GM12878 (cell line): Measurements from ENCODE around the gene SBF2. TPM values are rescaled to one million over a fixed set of nuclear protein-coding genes. Genes with fewer than 3 reads are reported as not detected.

ENCODE experiments used
- ATAC-seq: fragments of 200-7000 bp; cut with Tn5 transposase; 3 replicates; pipeline ENCODE4 v1.9.1; 2020; ENCODE audit warnings: mild to moderate bottlenecking, moderate library complexity
- BruUV-seq: library from RNA; stranded (reverse); fragments of 400-500 nt; replicated peaks from 2 replicates; lab custom pipeline; 2021; lab: Mats Ljungman, UMichigan
- CTCF ChIA-PET: fragments of 300-600 bp; sonication (Branson Sonifier 250); formaldehyde crosslinking; extraction: SDS; loops from one replicate; lab custom pipeline; 2021; ENCODE audit warnings: inconsistent platforms; lab: Yijun Ruan, JAX
- POLR2A ChIA-PET: fragments of 350-600 bp; formaldehyde crosslinking; extraction: SDS; loops from one replicate; lab custom pipeline; 2021; ENCODE audit warnings: inconsistent platforms; lab: Charles Lee
- RAD21 ChIA-PET: fragments of 300-600 bp; sonication (Branson Sonifier 250); formaldehyde crosslinking; loops from one replicate; lab custom pipeline; 2023; ENCODE audit warnings: antibody characterized with exemption; ENCODE audit not compliant: unreplicated experiment; lab: Charles Lee
- SMC1A ChIA-PET: fragments of 300-600 bp; sonication (Branson Sonifier 250); formaldehyde crosslinking; loops from one replicate; lab custom pipeline; 2023; ENCODE audit not compliant: unreplicated experiment, uncharacterized antibody; lab: Charles Lee
- DNase-seq: peaks from one replicate; pipeline ENCODE4 v3.0.0-alpha.2; 2011; ENCODE audit warnings: low read depth, low spot score
- FAIRE-seq: peaks from 3 replicates; lab custom pipeline; 2011; peaks lifted over from hg19 to GRCh38; lab: Jason Lieb, UNC
- H2AFZ ChIP-seq: 2 replicates; pipeline ENCODE4 v1.6.0; 2011; ENCODE audit warnings: low read depth, low read length, control low read depth; ENCODE audit not compliant: control insufficient read depth
- H3K27ac ChIP-seq: 2 replicates; pipeline ENCODE4 v1.5.1; 2011; ENCODE audit warnings: control low read depth; ENCODE audit not compliant: control insufficient read depth, insufficient read depth
- H3K27me3 ChIP-seq, 2 experiments: replicated peaks in 1 of 2; 2 replicates each; pipeline versions ENCODE4 v1.6.0 to v1.6.1; 2011; ENCODE audit warnings: low read length in 1 of 2; ENCODE audit not compliant: control insufficient read depth in 2 of 2, insufficient read depth in 2 of 2
- H3K36me3 ChIP-seq, 2 experiments: 2 replicates each; pipeline ENCODE4 v1.5.1; 2011; ENCODE audit warnings: low read length in 1 of 2; ENCODE audit not compliant: control insufficient read depth in 2 of 2, insufficient read depth in 2 of 2
- H3K4me1 ChIP-seq: 2 replicates; pipeline ENCODE4 v1.6.1; 2011; ENCODE audit warnings: mild to moderate bottlenecking, low read length, moderate library complexity, mixed read lengths; ENCODE audit not compliant: control insufficient read depth, insufficient read depth
- H3K4me2 ChIP-seq: 2 replicates; pipeline ENCODE4 v1.6.0; 2011; ENCODE audit warnings: control low read depth; ENCODE audit not compliant: control insufficient read depth, insufficient read depth
- H3K4me3 ChIP-seq: fragments of 200-600 bp; sonication (generic); 2 replicates; pipeline ENCODE4 v1.5.1; 2016
- H3K79me2 ChIP-seq: 2 replicates; pipeline ENCODE4 v1.6.0; 2011; ENCODE audit warnings: low read length; ENCODE audit not compliant: control insufficient read depth, insufficient read depth
- H3K9ac ChIP-seq: 2 replicates; pipeline ENCODE4 v1.8.0; 2011; ENCODE audit warnings: low read length, control low read depth, mixed read lengths; ENCODE audit not compliant: control insufficient read depth, insufficient read depth
- H3K9me3 ChIP-seq: replicated peaks from 3 replicates; pipeline ENCODE4 v1.5.1; 2011; ENCODE audit warnings: mild to moderate bottlenecking, low read length; ENCODE audit not compliant: control insufficient read depth, insufficient read depth
- H4K20me1 ChIP-seq: 2 replicates; pipeline ENCODE4 v1.6.0; 2011; ENCODE audit not compliant: control insufficient read depth, insufficient read depth
- ATF7 ChIP-seq: fragments of 450-650 bp; IDR thresholded peaks from 2 replicates; pipeline ENCODE4 v1.6.1; 2016; ENCODE audit warnings: low read depth, mild to moderate bottlenecking
- BCLAF1 ChIP-seq: fragments of 450-650 bp; IDR thresholded peaks from 2 replicates; pipeline ENCODE4 v1.6.1; 2017; ENCODE audit warnings: antibody characterized with exemption, mild to moderate bottlenecking, moderate library complexity
- CREB1 ChIP-seq: IDR thresholded peaks from 2 replicates; pipeline ENCODE4 v1.6.1; 2012; ENCODE audit warnings: low read depth, mild to moderate bottlenecking, inconsistent platforms
- HSF1 ChIP-seq: fragments of 150-350 bp; IDR thresholded peaks from 2 replicates; pipeline ENCODE4 v1.6.1; 2014; ENCODE audit warnings: mild to moderate bottlenecking, low read depth, low read length
- IKZF2 ChIP-seq, 2 experiments: fragments of 450-650 bp; IDR thresholded peaks; 2 replicates each; pipeline ENCODE4 v1.6.1; 2017; ENCODE audit warnings: mild to moderate bottlenecking in 2 of 2, moderate library complexity in 2 of 2
- KAT2A ChIP-seq: conservative IDR thresholded peaks from 2 replicates; pipeline ENCODE4 v1.6.1; 2011; ENCODE audit warnings: low read depth, low read length; ENCODE audit not compliant: control insufficient read depth
- NKRF ChIP-seq: fragments of 450-650 bp; conservative IDR thresholded peaks from 2 replicates; pipeline ENCODE4 v1.6.1; 2017; ENCODE audit warnings: mild to moderate bottlenecking, moderate library complexity
- RELA ChIP-seq: fragments of 450-650 bp; IDR thresholded peaks from 2 replicates; pipeline ENCODE4 v1.8.0; 2014; ENCODE audit warnings: borderline replicate concordance; ENCODE audit not compliant: partially characterized antibody
- RELB ChIP-seq: fragments of 450-650 bp; IDR thresholded peaks from 2 replicates; pipeline ENCODE4 v1.6.1; 2017; ENCODE audit warnings: low read depth, mild to moderate bottlenecking, moderate library complexity
- TCF12 ChIP-seq: IDR thresholded peaks from 2 replicates; pipeline ENCODE4 v1.6.1; 2011; ENCODE audit warnings: low read depth, mild to moderate bottlenecking, low read length
- USF2 ChIP-seq: IDR thresholded peaks from 2 replicates; pipeline ENCODE4 v1.6.1; 2011; ENCODE audit warnings: low read depth, low read length, improper control_type of control experiment, borderline replicate concordance
- ZNF274 ChIP-seq: IDR thresholded peaks from one replicate; pipeline ENCODE4 v1.8.0; 2011; ENCODE audit not compliant: insufficient read length, insufficient read depth
- WGBS: methylation state at CpG from one replicate; pipeline ENCODE4 v1.1.6; 2016; ENCODE audit warnings: low lambda C conversion rate; ENCODE audit not compliant: insufficient replicate concordance, insufficient coverage; ENCODE audit errors: missing lambda C conversion rate; 5-methylcytosine and 5-hydroxymethylcytosine counted together
- in situ Hi-C: fragments of 300-500 bp; cut with MboI; formaldehyde crosslinking; loops from 9 replicates; pipeline ENCODE4 v1.14.3; 2018; ENCODE audit warnings: mixed read lengths
- intact Hi-C: fragments of 100-400 bp; cut with micrococcal nuclease; formaldehyde crosslinking; loops from one replicate; pipeline ENCODE4 v1.14.2; 2022; ENCODE audit not compliant: unreplicated experiment
- polyA plus RNA-seq, 11 experiments: library from polyadenylated mRNA; depleted of rRNA in 4 of 11; unstranded in 6 of 11; stranded (reverse) in 5 of 11; fragments of >200 nt; fragmentation: Nextera tagmentation in 4 of 11; fragmentation: Illumina TruSeq in 1 of 11; extraction: Ambion mirVana in 4 of 11; extraction: Trizol in 1 of 11; gene quantifications; 1 replicate in 1 of 11; 2 replicates in 10 of 11; pipeline versions ENCODE4 v1.2.1 to v1.2.3, GENCODE V29; 2011 to 2016; ENCODE audit warnings: inconsistent platforms in 2 of 11, missing spikeins in 2 of 11, low read depth in 1 of 11
- total RNA-seq, 4 experiments: library from RNA; depleted of rRNA in 3 of 4; stranded (reverse); fragments of >200 nt in 3 of 4; fragmentation: Illumina TruSeq in 1 of 4; extraction: Trizol in 1 of 4; gene quantifications; 2 replicates each; pipeline versions ENCODE4 v1.2.1 to v1.2.3, GENCODE V29; 2013 to 2021

Gene SBF2
- total and polyA plus RNA-seq, 10 of the 15 experiments (the other 5 are each of a cell fraction or from before 2014, with no cell fraction given) = 0.24 to 2.3 (median 1.1) TPM

GRCh38 chr11:10287140-10287539 lies 6.9 kb downstream of the SBF2 start:
- H3K79me2 ChIP-seq = no peaks in the 10 kb centered on the region
- WGBS = 48% methylated on average over 3 of the region's 3 CpGs
- RAD21 ChIA-PET = no interaction called here
- no peak for TF ChIP-seq USF2
- no peak for TF ChIP-seq IKZF2 (IDR thresholded peaks at IDR 0.05)
- TF ChIP-seq KAT2A = no peak
- TF ChIP-seq CREB1 = no peak
- no peak for TF ChIP-seq TCF12
- TF ChIP-seq RELA = no peak
- no peak for TF ChIP-seq ATF7
- TF ChIP-seq RELB = no peak
- TF ChIP-seq HSF1 = no peak
- no peak for TF ChIP-seq BCLAF1
- TF ChIP-seq NKRF = no peak
- no peak for TF ChIP-seq ZNF274

More at GRCh38 chr11:10287140-10287539, 6.9 kb downstream of the SBF2 start:
- in situ Hi-C loops = no loop called here
- Histone ChIP-seq H3K4me2 (no peak overlapping the region), H3K27ac (no peak overlapping the region), H3K4me3 (no peak overlapping the region), H2AFZ (no peak overlapping the region), H4K20me1 (no peaks in the 10 kb centered on the region), H3K36me3 (no peaks in the 10 kb centered on the region), H3K4me1 (no peaks in the 10 kb centered on the region), H3K9ac (no peak overlapping the region), H3K9me3 (no peaks in the 10 kb centered on the region), H3K27me3 (peaks cover 3 to 5% of the 10 kb centered on the region in 2 experiments; a peak in 2 of 4 replicates)
- intact Hi-C loops = no loop called here
- ChIA-PET SMC1A (interaction anchor here (0.6 kb wide), 1 partner anchor 34 kb away, joined by 3 read pairs; no protein-coding TSS in a partner anchor), POLR2A (interaction anchor here (1.1 kb wide), 1 partner anchor 11 kb away, joined by 3 read pairs; no protein-coding TSS in a partner anchor), CTCF (interaction anchor here (0.6 kb wide), 1 partner anchor 1814 kb away, joined by 4 read pairs; no protein-coding TSS in a partner anchor)
- ATAC-seq (no peak), DNase-seq (no peak), FAIRE-seq (no peak)
- no TSS peak for BruUV-seq
